Measurements from ENCODE around the gene PRAME. TPM values are rescaled to one million over a fixed set of nuclear protein-coding genes. Genes with fewer than 3 reads are reported as not detected.
"Not testable (repeated sequence)": the region's sequence is repeated elsewhere in the genome, so short reads cannot be mapped to it uniquely, and the experiment has no call there.

Gene PRAME
- total RNA-seq, 1 donor from 2014 or later, result not detected

DNA sequence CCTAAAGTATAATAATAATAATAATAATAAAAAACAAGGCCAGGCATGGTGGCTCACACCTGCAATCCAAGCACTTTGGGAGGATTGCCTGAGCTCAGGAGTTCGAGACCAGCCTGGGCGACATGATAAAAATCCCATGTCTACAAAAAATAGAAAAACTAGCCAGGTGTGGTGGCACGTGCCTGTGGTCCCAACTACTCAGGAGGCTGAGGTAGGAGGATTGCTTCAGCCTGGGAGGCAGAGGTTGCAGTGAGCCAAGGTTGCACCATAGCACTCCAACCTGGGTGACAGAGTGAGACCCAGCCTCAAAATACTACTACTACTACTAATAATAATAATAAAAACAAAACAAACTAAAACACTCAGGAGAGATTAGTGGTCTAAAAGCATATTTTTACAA lies 23.4 kb downstream of the PRAME start:
- H3K4me3 Mint-ChIP-seq, result no peak overlapping the region
- H3K36me3 Mint-ChIP-seq (ENCODE audit: low read depth), result no peaks in the 10 kb centered on the region
- no peak overlapping the region for H3K27ac Mint-ChIP-seq
- H3K4me1 Mint-ChIP-seq (ENCODE audit: low read depth), result no peaks in the 10 kb centered on the region
- no peaks in the 10 kb centered on the region for H3K27me3 Mint-ChIP-seq (ENCODE audit: insufficient read depth)
- intact Hi-C loops (cut with micrococcal nuclease), result no loop called here
- no peak for DNase-seq (ENCODE audit: low spot score)
- H3K9me3 Mint-ChIP-seq, result no peaks in the 10 kb centered on the region

DNA sequence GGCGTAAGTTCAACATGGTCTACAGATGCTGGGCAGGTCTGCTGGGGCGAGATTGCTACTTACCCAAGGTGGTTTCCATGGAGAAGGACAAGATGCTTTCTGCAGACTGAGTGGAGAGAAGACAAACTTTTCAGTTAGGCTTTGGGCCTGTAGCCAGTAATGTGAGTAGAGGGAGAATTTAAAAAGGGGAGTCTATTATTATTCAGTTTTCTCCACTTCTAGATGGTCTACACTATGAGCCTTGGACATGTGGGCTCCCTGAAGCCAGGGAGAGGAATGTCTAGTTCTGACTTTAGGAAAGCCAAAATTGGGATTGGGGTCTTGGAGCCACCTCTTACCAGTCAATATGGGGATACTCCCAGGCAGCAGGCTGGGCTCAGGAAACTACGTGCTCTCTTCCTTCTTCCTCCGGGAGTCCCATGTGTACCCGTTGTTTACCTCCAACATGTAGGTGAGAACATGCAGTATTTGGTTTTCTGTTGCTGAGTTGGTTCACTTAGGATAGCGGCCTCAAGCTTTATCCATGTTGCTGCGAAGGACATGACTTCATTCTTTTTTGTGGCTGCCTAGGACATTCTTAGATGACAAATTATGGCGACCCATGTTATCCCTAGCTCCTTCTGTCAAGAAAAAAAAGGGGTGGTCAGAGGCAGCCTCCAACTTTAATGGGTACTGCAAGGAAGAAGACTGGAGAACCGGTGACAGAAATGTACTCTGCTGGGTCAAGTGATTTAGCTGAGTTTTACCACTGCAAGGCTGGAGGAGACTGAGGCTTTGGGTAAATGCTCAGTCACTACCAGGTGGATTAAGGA lies 24.3 kb downstream of the PRAME start:
- Mint-ChIP-seq H3K4me1 (ENCODE audit: low read depth) (no peaks in the 10 kb centered on the region), H3K4me3 (no peak overlapping the region), H3K9me3 (no peaks in the 10 kb centered on the region), H3K36me3 (ENCODE audit: low read depth) (no peaks in the 10 kb centered on the region), H3K27ac (no peak overlapping the region), H3K27me3 (ENCODE audit: insufficient read depth) (no peaks in the 10 kb centered on the region)
- DNase-seq (ENCODE audit: low spot score), result no peak
- intact Hi-C loops (cut with micrococcal nuclease), result no loop called here

DNA sequence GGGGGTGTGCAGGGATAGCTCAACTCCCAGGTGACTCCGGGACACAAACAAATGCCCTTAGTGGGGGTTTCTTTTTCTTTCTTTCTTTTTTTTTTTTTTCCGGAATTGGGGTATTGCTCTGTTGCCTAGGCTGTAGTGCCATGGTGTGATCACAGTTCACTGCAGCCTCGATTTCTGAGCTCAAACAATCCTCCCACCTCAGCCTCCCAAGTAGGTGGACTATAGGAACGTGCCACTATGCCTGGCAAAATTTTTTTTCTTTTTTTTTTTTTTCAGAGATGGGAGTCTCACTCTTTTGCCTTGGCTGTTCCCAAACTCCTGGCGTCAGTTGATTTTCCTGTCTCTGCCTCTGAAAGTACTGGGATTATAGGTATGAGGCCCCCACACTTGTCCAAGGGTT lies 25.2 kb downstream of the PRAME start:
- intact Hi-C loops (cut with micrococcal nuclease), result no loop called here
- no peaks in the 10 kb centered on the region for H3K36me3 Mint-ChIP-seq (ENCODE audit: low read depth)
- H3K4me3 Mint-ChIP-seq, result no peak overlapping the region
- peaks cover 2% of the 10 kb centered on the region for H3K27me3 Mint-ChIP-seq (ENCODE audit: insufficient read depth)
- no peak overlapping the region for H3K27ac Mint-ChIP-seq
- no peaks in the 10 kb centered on the region for H3K4me1 Mint-ChIP-seq (ENCODE audit: low read depth)
- H3K9me3 Mint-ChIP-seq, result no peaks in the 10 kb centered on the region
- no peak for DNase-seq (ENCODE audit: low spot score)

- Mint-ChIP-seq H3K27me3 (ENCODE audit: insufficient read depth) (peaks cover 2% of the 10 kb centered on the region), H3K4me1 (ENCODE audit: low read depth) (no peaks in the 10 kb centered on the region), H3K9me3 (no peaks in the 10 kb centered on the region), H3K27ac (no peak overlapping the region), H3K4me3 (no peak overlapping the region), H3K36me3 (ENCODE audit: low read depth) (no peaks in the 10 kb centered on the region)
- intact Hi-C loops (cut with micrococcal nuclease), result no loop called here
- no peak for DNase-seq (ENCODE audit: low spot score)
These were observed 25.6 kb downstream of the PRAME start for GRCh38 chr22:22533417-22533816.

DNA sequence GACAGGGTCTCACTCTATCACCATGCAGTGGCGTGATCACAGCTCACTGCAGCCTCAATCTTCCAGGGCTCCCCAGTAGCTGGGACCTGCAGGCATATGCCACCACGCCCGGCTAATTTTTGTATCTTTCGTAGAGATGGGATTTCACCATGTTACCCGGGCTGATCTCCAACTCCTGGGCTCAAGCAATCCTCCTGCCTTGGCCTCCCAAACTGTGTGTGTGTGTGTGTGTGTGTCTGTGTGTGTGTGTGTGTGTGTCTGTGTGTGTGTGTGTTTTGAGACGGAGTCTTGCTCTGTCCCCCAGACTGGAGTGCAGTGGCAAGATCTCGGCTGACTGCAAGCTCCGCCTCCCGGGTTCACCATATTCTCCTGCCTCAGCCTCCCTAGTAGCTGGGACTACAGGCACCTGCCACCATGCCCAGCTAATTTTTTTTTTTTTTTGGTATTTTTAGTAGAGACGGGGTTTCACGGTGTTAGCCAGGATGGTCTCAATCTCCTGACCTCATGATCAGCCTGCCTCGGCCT lies 26.5 kb downstream of the PRAME start:
- H3K36me3 Mint-ChIP-seq (ENCODE audit: low read depth); H3K27me3 Mint-ChIP-seq (ENCODE audit: insufficient read depth); DNase-seq (ENCODE audit: low spot score); H3K27ac Mint-ChIP-seq; H3K4me1 Mint-ChIP-seq (ENCODE audit: low read depth); H3K4me3 Mint-ChIP-seq; H3K9me3 Mint-ChIP-seq; intact Hi-C loops (cut with micrococcal nuclease): not testable (repeated sequence)

- intact Hi-C loops (cut with micrococcal nuclease), result no loop called here
- H3K27me3 Mint-ChIP-seq (ENCODE audit: insufficient read depth), result peaks cover 2% of the 10 kb centered on the region
These were observed 27.1 kb downstream of the PRAME start for GRCh38 chr22:22531770-22532546.

GRCh38 chr22:22528780-22529179 lies 30.3 kb downstream of the PRAME start:
- Mint-ChIP-seq H3K27me3 (ENCODE audit: insufficient read depth) (peaks cover 8% of the 10 kb centered on the region), H3K9me3 (no peaks in the 10 kb centered on the region), H3K4me3 (no peak overlapping the region), H3K36me3 (ENCODE audit: low read depth) (no peaks in the 10 kb centered on the region), H3K27ac (no peak overlapping the region), H3K4me1 (ENCODE audit: low read depth) (no peaks in the 10 kb centered on the region)
- intact Hi-C loops (cut with micrococcal nuclease), result no loop called here
- no peak for DNase-seq (ENCODE audit: low spot score)

More at GRCh38 chr22:22531770-22532546, 27.1 kb downstream of the PRAME start:
- no peak for DNase-seq (ENCODE audit: low spot score)
- no peaks in the 10 kb centered on the region for H3K36me3 Mint-ChIP-seq (ENCODE audit: low read depth)
- no peaks in the 10 kb centered on the region for H3K9me3 Mint-ChIP-seq
- no peak overlapping the region for H3K4me3 Mint-ChIP-seq
- no peak overlapping the region for H3K27ac Mint-ChIP-seq
- H3K4me1 Mint-ChIP-seq (ENCODE audit: low read depth), result no peaks in the 10 kb centered on the region

- H3K27me3 Mint-ChIP-seq (ENCODE audit: insufficient read depth), result peaks cover 8% of the 10 kb centered on the region
- no peaks in the 10 kb centered on the region for H3K4me1 Mint-ChIP-seq (ENCODE audit: low read depth)
- intact Hi-C loops (cut with micrococcal nuclease), result no loop called here
- no peaks in the 10 kb centered on the region for H3K9me3 Mint-ChIP-seq
- no peak overlapping the region for H3K4me3 Mint-ChIP-seq
- DNase-seq (ENCODE audit: low spot score), result no peak
- H3K36me3 Mint-ChIP-seq (ENCODE audit: low read depth), result no peaks in the 10 kb centered on the region
- no peak overlapping the region for H3K27ac Mint-ChIP-seq
These were observed 31.8 kb downstream of the PRAME start for GRCh38 chr22:22527312-22527711.

GRCh38 chr22:22526125-22526912 lies 32.7 kb downstream of the PRAME start:
- Mint-ChIP-seq H3K9me3 (no peaks in the 10 kb centered on the region), H3K4me3 (no peak overlapping the region), H3K36me3 (ENCODE audit: low read depth) (no peaks in the 10 kb centered on the region), H3K4me1 (ENCODE audit: low read depth) (no peaks in the 10 kb centered on the region), H3K27ac (no peak overlapping the region), H3K27me3 (ENCODE audit: insufficient read depth) (peaks cover 8% of the 10 kb centered on the region)
- intact Hi-C loops (cut with micrococcal nuclease), result no loop called here
- no peak for DNase-seq (ENCODE audit: low spot score)

GRCh38 chr22:22523494-22523893 lies 35.6 kb downstream of the PRAME start:
- intact Hi-C loops (cut with micrococcal nuclease), result no loop called here
- Mint-ChIP-seq H3K27me3 (ENCODE audit: insufficient read depth) (peaks cover 10% of the 10 kb centered on the region), H3K9me3 (no peaks in the 10 kb centered on the region), H3K4me3 (no peak overlapping the region), H3K4me1 (ENCODE audit: low read depth) (no peaks in the 10 kb centered on the region), H3K36me3 (ENCODE audit: low read depth) (no peaks in the 10 kb centered on the region), H3K27ac (no peak overlapping the region)
- no peak for DNase-seq (ENCODE audit: low spot score)

- H3K4me3 Mint-ChIP-seq, result no peak overlapping the region
- H3K4me1 Mint-ChIP-seq (ENCODE audit: low read depth), result no peaks in the 10 kb centered on the region
- intact Hi-C loops (cut with micrococcal nuclease), result no loop called here
- no peak for DNase-seq (ENCODE audit: low spot score)
- no peak overlapping the region for H3K27ac Mint-ChIP-seq
- no peaks in the 10 kb centered on the region for H3K9me3 Mint-ChIP-seq
- peaks cover 12% of the 10 kb centered on the region for H3K27me3 Mint-ChIP-seq (ENCODE audit: insufficient read depth)
- no peaks in the 10 kb centered on the region for H3K36me3 Mint-ChIP-seq (ENCODE audit: low read depth)
These were observed 37.4 kb downstream of the PRAME start for GRCh38 chr22:22521631-22522030.

- no peak overlapping the region for H3K4me3 Mint-ChIP-seq
- no peak for DNase-seq (ENCODE audit: low spot score)
- intact Hi-C loops (cut with micrococcal nuclease), result no loop called here
- H3K4me1 Mint-ChIP-seq (ENCODE audit: low read depth), result no peaks in the 10 kb centered on the region
- no peaks in the 10 kb centered on the region for H3K9me3 Mint-ChIP-seq
- H3K27me3 Mint-ChIP-seq (ENCODE audit: insufficient read depth), result peaks cover 7% of the 10 kb centered on the region
- no peaks in the 10 kb centered on the region for H3K36me3 Mint-ChIP-seq (ENCODE audit: low read depth)
- H3K27ac Mint-ChIP-seq, result no peak overlapping the region
These were observed 38.1 kb downstream of the PRAME start for GRCh38 chr22:22520667-22521602.
